Activated naive CD4-positive, alpha-beta T cell treated with anti-CD3 and anti-CD28 coated beads, Interleukin-2, amount 10 ng/mL, durations not matched to agents 7 days and 5 days (primary cell): ENCODE results near the gene TRPM3.
"Not testable (repeated sequence)": the region's sequence is repeated elsewhere in the genome, so short reads cannot be mapped to it uniquely, and the experiment has no call there.

ENCODE experiments used
- CTCF ChIA-PET: fragments of 350-600 bp; sonication (Branson Sonifier 250); formaldehyde crosslinking; loops from one replicate; lab custom pipeline; 2021; ENCODE audit warnings: antibody characterized with exemption; lab: Charles Lee
- DNase-seq: peaks from one replicate; pipeline ENCODE4 v3.0.0-alpha.2; 2020
- H3K27ac Mint-ChIP-seq: one replicate; pipeline ENCODE4 v1.8.0; 2021; ENCODE audit warnings: mild to moderate bottlenecking, moderate library complexity, mixed read lengths
- H3K27me3 Mint-ChIP-seq: one replicate; pipeline ENCODE4 v1.8.0; 2021; ENCODE audit warnings: mild to moderate bottlenecking, mixed read lengths
- H3K36me3 Mint-ChIP-seq: one replicate; pipeline ENCODE4 v1.8.0; 2021; ENCODE audit warnings: mixed read lengths
- H3K4me1 Mint-ChIP-seq: one replicate; pipeline ENCODE4 v1.8.0; 2021; ENCODE audit warnings: mixed read lengths
- H3K4me3 Mint-ChIP-seq: one replicate; pipeline ENCODE4 v1.8.0; 2021; ENCODE audit warnings: mild to moderate bottlenecking, moderate library complexity, mixed read lengths
- H3K9me3 Mint-ChIP-seq: one replicate; pipeline ENCODE4 v1.8.0; 2021; ENCODE audit warnings: mixed read lengths

TRPM3 gene

GRCh38 chr9:70773579-70773978 lies 347.8 kb downstream of the TRPM3 start:
- Mint-ChIP-seq H3K4me1 (no peaks in the 10 kb centered on the region), H3K9me3 (no peaks in the 10 kb centered on the region), H3K27me3 (no peaks in the 10 kb centered on the region), H3K4me3 (no peak overlapping the region), H3K36me3 (no peaks in the 10 kb centered on the region), H3K27ac (no peak overlapping the region)
- CTCF ChIA-PET: no interaction called here
- no peak for DNase-seq

- Mint-ChIP-seq H3K36me3 (no peaks in the 10 kb centered on the region), H3K4me3 (no peak overlapping the region), H3K9me3 (no peaks in the 10 kb centered on the region), H3K27me3 (no peaks in the 10 kb centered on the region), H3K4me1 (no peaks in the 10 kb centered on the region), H3K27ac (no peak overlapping the region)
- DNase-seq: no peak
- CTCF ChIA-PET: no interaction called here
Observed at GRCh38 chr9:70772601-70773000, 348.8 kb downstream of the TRPM3 start.

GRCh38 chr9:70765946-70766345 lies 355.5 kb downstream of the TRPM3 start:
- DNase-seq: no peak
- Mint-ChIP-seq H3K36me3 (no peaks in the 10 kb centered on the region), H3K9me3 (no peaks in the 10 kb centered on the region), H3K4me3 (no peak overlapping the region), H3K27ac (no peak overlapping the region), H3K4me1 (no peaks in the 10 kb centered on the region), H3K27me3 (no peaks in the 10 kb centered on the region)
- CTCF ChIA-PET: no interaction called here

GRCh38 chr9:70761139-70761670 lies 360.2 kb downstream of the TRPM3 start:
- no peaks in the 10 kb centered on the region for H3K36me3 Mint-ChIP-seq
- CTCF ChIA-PET: no interaction called here
- no peak overlapping the region for H3K27ac Mint-ChIP-seq
- no peaks in the 10 kb centered on the region for H3K4me1 Mint-ChIP-seq
- no peak overlapping the region for H3K4me3 Mint-ChIP-seq
- DNase-seq: no peak
- no peaks in the 10 kb centered on the region for H3K9me3 Mint-ChIP-seq
- no peaks in the 10 kb centered on the region for H3K27me3 Mint-ChIP-seq

- H3K27me3 Mint-ChIP-seq: no peaks in the 10 kb centered on the region
- H3K4me1 Mint-ChIP-seq: no peaks in the 10 kb centered on the region
- H3K9me3 Mint-ChIP-seq: no peaks in the 10 kb centered on the region
- no peak for DNase-seq
- H3K27ac Mint-ChIP-seq: no peak overlapping the region
- CTCF ChIA-PET: no interaction called here
- no peak overlapping the region for H3K4me3 Mint-ChIP-seq
- no peaks in the 10 kb centered on the region for H3K36me3 Mint-ChIP-seq
Observed at GRCh38 chr9:70760228-70760627, 361.2 kb downstream of the TRPM3 start.

GRCh38 chr9:70753311-70753710 lies 368.1 kb downstream of the TRPM3 start:
- Mint-ChIP-seq H3K4me1 (no peaks in the 10 kb centered on the region), H3K27ac (no peak overlapping the region), H3K27me3 (no peaks in the 10 kb centered on the region), H3K4me3 (no peak overlapping the region), H3K36me3 (no peaks in the 10 kb centered on the region), H3K9me3 (no peaks in the 10 kb centered on the region)
- CTCF ChIA-PET: no interaction called here
- DNase-seq: no peak

GRCh38 chr9:70749066-70749465 lies 372.4 kb downstream of the TRPM3 start:
- CTCF ChIA-PET: no interaction called here
- no peaks in the 10 kb centered on the region for H3K36me3 Mint-ChIP-seq
- no peak overlapping the region for H3K4me3 Mint-ChIP-seq
- no peak overlapping the region for H3K27ac Mint-ChIP-seq
- no peaks in the 10 kb centered on the region for H3K27me3 Mint-ChIP-seq
- DNase-seq: no peak
- H3K9me3 Mint-ChIP-seq: no peaks in the 10 kb centered on the region
- H3K4me1 Mint-ChIP-seq: no peaks in the 10 kb centered on the region

- no peak for DNase-seq
Observed at GRCh38 chr9:70747261-70747718, 374.1 kb downstream of the TRPM3 start.

GRCh38 chr9:70746760-70747159 lies 374.7 kb downstream of the TRPM3 start:
- Mint-ChIP-seq H3K27ac (no peak overlapping the region), H3K27me3 (no peaks in the 10 kb centered on the region), H3K36me3 (no peaks in the 10 kb centered on the region), H3K4me1 (no peaks in the 10 kb centered on the region), H3K4me3 (no peak overlapping the region), H3K9me3 (no peaks in the 10 kb centered on the region)
- CTCF ChIA-PET: interaction anchor here (0.8 kb wide), 1 partner anchor 613 kb away, joined by 3 read pairs; no protein-coding TSS in a partner anchor
- no peak for DNase-seq

More at GRCh38 chr9:70747261-70747718, 374.1 kb downstream of the TRPM3 start:
- H3K4me1 Mint-ChIP-seq: no peaks in the 10 kb centered on the region
- H3K9me3 Mint-ChIP-seq: no peaks in the 10 kb centered on the region
- H3K27ac Mint-ChIP-seq: no peak overlapping the region
- no peaks in the 10 kb centered on the region for H3K36me3 Mint-ChIP-seq
- no peaks in the 10 kb centered on the region for H3K27me3 Mint-ChIP-seq
- CTCF ChIA-PET: interaction anchor here (0.8 kb wide), 1 partner anchor 614 kb away, joined by 3 read pairs; no protein-coding TSS in a partner anchor
- no peak overlapping the region for H3K4me3 Mint-ChIP-seq

- DNase-seq: no peak
- CTCF ChIA-PET: no interaction called here
- H3K4me1 Mint-ChIP-seq: no peaks in the 10 kb centered on the region
- no peaks in the 10 kb centered on the region for H3K9me3 Mint-ChIP-seq
- no peaks in the 10 kb centered on the region for H3K27me3 Mint-ChIP-seq
- no peaks in the 10 kb centered on the region for H3K36me3 Mint-ChIP-seq
- no peak overlapping the region for H3K4me3 Mint-ChIP-seq
- H3K27ac Mint-ChIP-seq: no peak overlapping the region
Observed at GRCh38 chr9:70746316-70746715, 375.1 kb downstream of the TRPM3 start.

GRCh38 chr9:70724794-70725193 lies 396.6 kb downstream of the TRPM3 start:
- not testable (repeated sequence) for H3K27ac Mint-ChIP-seq, H3K4me1 Mint-ChIP-seq

GRCh38 chr9:70724025-70724424 lies 397.4 kb downstream of the TRPM3 start:
- H3K4me3 Mint-ChIP-seq, H3K27me3 Mint-ChIP-seq, DNase-seq, H3K36me3 Mint-ChIP-seq, H3K4me1 Mint-ChIP-seq, CTCF ChIA-PET, H3K9me3 Mint-ChIP-seq, H3K27ac Mint-ChIP-seq: not testable (repeated sequence)

More at GRCh38 chr9:70724794-70725193, 396.6 kb downstream of the TRPM3 start:
- H3K36me3 Mint-ChIP-seq, H3K4me3 Mint-ChIP-seq, DNase-seq, H3K27me3 Mint-ChIP-seq, CTCF ChIA-PET, H3K9me3 Mint-ChIP-seq: not testable (repeated sequence)

GRCh38 chr9:70706797-70707196 lies 414.6 kb downstream of the TRPM3 start:
- H3K36me3 Mint-ChIP-seq, H3K27me3 Mint-ChIP-seq, H3K9me3 Mint-ChIP-seq, CTCF ChIA-PET, H3K27ac Mint-ChIP-seq, DNase-seq, H3K4me1 Mint-ChIP-seq, H3K4me3 Mint-ChIP-seq: not testable (repeated sequence)

GRCh38 chr9:70701163-70701562 lies 420.3 kb downstream of the TRPM3 start:
- Mint-ChIP-seq H3K4me1 (no peaks in the 10 kb centered on the region), H3K27ac (no peak overlapping the region)
- CTCF ChIA-PET: no interaction called here

GRCh38 chr9:70696694-70697335 lies 424.6 kb downstream of the TRPM3 start:
- Mint-ChIP-seq H3K9me3 (no peaks in the 10 kb centered on the region), H3K27me3 (no peaks in the 10 kb centered on the region), H3K4me3 (no peak overlapping the region), H3K4me1 (no peaks in the 10 kb centered on the region), H3K36me3 (no peaks in the 10 kb centered on the region), H3K27ac (no peak overlapping the region)
- DNase-seq: no peak
- CTCF ChIA-PET: no interaction called here

More at GRCh38 chr9:70701163-70701562, 420.3 kb downstream of the TRPM3 start:
- Mint-ChIP-seq H3K36me3 (no peaks in the 10 kb centered on the region), H3K27me3 (no peaks in the 10 kb centered on the region), H3K4me3 (no peak overlapping the region), H3K9me3 (no peaks in the 10 kb centered on the region)
- no peak for DNase-seq
